22Rv1 (cell line): ENCODE data around the gene CD274.
"Not testable (repeated sequence)": the region's sequence is repeated elsewhere in the genome, so short reads cannot be mapped to it uniquely, and the experiment has no call there.

Source experiments
- H3K27ac ChIP-seq: fragments of 450-650 bp; 2 replicates; pipeline ENCODE4 v1.5.1; 2017
- CTCF ChIP-seq: fragments of 450-650 bp; IDR thresholded peaks from 2 replicates; pipeline ENCODE4 v1.5.1; 2017; ENCODE audit warnings: mild to moderate bottlenecking
- ZFX ChIP-seq: fragments of 450-650 bp; IDR thresholded peaks from 2 replicates; pipeline ENCODE4 v1.6.1; 2017; ENCODE audit warnings: antibody characterized with exemption, borderline replicate concordance

Gene CD274

GRCh38 chr9:5486988-5487387 is 36.6 kb downstream of the CD274 start:
- H3K27ac ChIP-seq = no peak overlapping the region
- TF ChIP-seq CTCF (no peak), ZFX (no peak)

DNA sequence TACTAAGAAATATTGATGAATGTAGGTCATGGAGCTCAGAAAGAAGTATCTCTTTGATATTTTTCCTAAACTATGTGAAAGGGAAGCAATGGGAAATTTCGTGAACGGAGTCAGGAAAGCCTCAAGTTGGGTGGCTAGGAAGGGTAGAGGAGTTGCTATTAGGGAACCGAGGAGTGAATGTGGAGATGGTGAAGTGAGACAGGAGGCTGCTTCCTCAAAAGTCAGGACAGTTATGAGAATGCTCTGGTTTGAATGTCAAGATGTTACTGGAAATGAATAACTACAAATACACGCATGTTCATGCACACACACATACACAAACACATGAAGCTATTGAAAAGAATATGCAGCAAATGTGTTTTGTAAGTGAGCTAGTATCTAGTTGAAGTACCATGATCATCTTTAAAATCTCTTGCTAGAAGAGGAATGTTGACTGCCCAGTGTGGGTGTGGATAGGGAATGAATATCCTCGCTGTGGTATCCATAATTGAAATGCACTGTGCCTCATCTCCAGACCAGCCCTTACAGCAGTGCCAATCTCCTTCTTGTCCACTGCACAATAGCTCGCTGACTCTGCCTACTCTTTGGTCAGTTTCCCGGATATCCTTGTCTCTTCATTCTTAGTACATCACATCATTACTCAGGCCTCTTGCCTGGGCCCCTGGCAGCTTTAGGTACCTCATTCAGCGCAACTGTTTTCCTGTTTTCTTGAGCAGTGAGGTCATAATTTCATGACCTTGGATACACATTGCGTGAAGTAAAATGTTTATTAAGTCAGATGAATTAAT is 38.1 kb downstream of the CD274 start:
- H3K27ac ChIP-seq = no peak overlapping the region
- no peak for TF ChIP-seq ZFX
- no peak for TF ChIP-seq CTCF

DNA sequence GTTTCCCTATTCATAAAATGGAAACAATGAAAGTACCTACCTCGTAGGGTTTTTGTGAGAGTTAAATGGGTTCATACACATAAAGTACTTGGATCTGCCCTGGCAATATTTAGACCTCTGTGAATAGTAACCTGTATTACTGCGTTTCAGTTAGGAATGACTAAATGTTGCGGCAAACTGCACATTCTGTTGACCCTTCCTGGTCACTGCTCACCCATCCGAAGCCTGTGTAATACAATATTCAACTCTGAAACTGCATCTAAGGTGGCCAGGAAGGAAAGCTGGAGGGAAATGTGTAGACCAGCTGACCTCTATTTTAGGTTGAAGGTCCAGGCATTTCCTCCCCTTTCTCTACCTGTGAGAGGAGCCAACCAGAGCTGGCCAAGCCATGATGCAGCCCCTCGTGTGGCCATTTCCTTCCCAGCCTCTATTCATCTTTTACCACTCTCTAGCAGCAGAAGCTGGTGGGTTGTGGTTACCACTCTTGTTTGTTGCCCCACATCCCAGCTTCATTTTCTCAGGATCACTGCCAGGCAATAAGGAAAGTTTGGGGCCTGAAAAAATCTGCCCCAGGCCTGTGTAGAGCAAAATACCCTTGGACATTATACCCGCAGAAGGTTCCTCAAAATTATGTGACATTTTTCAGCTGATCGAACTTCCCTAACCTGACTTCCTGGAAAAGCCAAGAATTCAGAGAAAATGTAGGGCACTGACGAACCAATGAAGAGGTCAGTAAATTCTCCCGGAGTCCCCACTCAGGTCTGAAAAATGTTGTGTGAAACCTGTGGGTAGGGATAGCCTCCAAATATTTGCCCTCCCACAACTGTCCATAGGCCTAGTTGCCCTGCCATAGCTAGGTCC is 39.5 kb downstream of the CD274 start:
- no peak for TF ChIP-seq CTCF
- TF ChIP-seq ZFX = no peak
- H3K27ac ChIP-seq = no peak overlapping the region

DNA sequence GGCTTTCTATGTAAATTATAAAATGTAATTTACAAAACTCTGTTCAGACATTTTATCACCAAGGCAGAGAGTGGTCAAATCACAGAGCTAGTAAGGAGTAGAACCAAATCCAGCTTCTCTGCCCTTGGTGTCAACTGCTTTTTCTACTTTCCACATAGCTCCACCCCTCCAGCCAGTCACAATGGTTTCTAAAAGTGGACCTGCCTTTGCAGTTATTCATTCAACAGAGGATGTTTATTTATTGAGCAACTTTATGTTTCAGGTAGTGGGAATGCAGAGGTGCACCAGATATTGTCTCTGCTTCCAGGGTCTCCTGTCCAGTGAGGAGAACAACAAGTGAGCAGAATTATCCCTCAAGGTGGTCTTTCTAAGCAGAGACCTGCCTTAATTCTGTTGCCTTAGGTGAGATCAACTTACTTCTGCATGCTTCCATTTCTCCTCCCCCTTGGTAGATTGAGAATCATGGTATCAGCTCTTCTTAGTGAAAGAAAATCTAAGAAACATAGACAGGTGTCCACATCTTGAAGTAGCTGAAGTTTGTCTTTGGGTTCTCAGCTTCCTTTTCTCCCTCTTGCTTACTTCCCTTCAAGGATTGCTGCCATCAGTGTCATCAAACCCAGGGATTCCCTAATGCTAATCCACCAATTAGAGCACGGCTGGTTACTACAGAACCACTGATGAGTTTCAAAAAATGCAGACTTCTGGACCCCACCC is 42.8 kb downstream of the CD274 start:
- H3K27ac ChIP-seq = no peak overlapping the region
- TF ChIP-seq CTCF = no peak
- TF ChIP-seq ZFX = no peak

GRCh38 chr9:5493679-5494511 is 43.6 kb downstream of the CD274 start:
- no peak overlapping the region for H3K27ac ChIP-seq
- no peak for TF ChIP-seq CTCF
- TF ChIP-seq ZFX = no peak

GRCh38 chr9:5494765-5495164 is 44.4 kb downstream of the CD274 start:
- not testable (repeated sequence) for H3K27ac ChIP-seq

DNA sequence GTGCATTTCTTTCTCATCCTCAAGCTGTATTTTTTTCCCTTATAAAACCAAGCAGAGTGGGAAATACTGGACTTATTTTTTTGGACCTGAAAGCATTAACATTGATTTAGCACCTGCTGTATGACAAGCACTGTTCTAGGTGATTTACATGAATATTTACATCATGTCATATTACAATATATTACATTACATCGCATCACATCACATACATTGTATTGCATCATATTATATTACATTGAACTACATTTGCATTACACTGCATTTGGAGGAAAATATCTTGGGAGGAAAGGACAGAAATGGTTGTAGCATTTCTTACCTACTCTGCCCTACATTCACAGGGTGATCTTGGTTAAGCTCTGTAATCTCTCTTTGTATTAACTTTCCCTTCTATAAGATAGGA is 48.8 kb downstream of the CD274 start:
- H3K27ac ChIP-seq = no peak overlapping the region
- TF ChIP-seq CTCF = no peak
- no peak for TF ChIP-seq ZFX
